ENCODE measurements around the gene SMG6.
A peak's percentile ranks its signal among the peaks of the same experiment; 100 is the strongest.
"Not testable (repeated sequence)": the region's sequence is repeated elsewhere in the genome, so short reads cannot be mapped to it uniquely, and the experiment has no call there.

The SMG6 gene

DNA sequence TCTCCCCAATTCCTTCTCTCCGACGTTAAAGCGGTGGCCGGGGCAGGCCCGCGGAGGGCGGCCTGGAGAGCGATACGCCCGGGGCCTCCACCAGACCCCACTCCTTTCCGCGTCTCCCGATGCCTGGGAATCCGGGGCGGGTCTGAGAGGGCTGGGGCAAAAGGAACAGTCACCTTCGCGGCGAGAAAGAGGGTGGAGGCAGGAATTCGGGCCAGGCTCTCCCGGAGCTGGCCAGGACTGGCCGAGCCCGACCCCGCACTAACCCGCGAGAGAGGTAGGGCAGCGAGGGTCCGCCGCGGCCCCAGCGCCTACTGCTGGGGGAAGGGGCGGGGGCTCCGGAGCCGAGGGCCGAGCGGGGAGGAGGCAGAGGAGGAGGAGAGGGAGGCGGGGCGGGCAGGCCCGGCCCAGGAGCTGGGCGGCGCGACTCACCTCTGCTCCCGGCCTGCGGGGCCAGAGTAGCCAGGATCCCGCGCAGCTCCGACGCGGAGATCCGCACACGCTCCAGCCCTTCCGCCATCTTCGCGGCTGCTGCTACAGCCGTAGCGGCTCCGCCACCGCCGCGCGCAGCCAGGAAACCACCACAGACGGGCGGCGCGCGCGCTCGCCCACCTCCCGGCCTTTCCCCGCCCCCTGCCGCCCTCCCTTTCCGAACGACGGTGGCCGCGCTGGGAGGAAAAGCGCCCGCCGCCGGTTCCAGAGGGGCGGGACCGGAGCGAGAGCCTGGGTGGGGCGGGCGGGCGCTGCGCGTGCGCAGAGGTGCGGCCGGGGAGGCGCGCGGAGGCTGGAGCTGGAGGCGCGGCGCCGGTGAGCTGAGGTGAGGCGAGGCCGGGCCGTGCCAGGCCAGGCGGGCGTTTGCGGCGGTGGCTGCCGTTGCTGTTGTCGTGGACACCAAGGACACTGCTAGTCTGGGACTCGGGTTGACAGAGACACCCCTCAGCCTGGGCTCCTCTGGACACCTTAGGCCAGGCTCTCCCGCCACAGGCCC, at the start of gene SMG6, which contains the start of gene SRR:
Gene SMG6, minus strand, starts transcription at position 582 of the 985 bp plus-strand sequence. Its CDS starts 65 bp downstream, at position 517.
Gene SRR, plus strand, starts transcription at position 747 of the 985 bp plus-strand sequence. CDS start 11,611 bp downstream, outside the sequence.
- peak; percentile 76 for DNase-seq

GRCh38 chr17:2351269-2351668, 47.7 kb upstream of the SMG6 start:
- no peak for DNase-seq

GRCh38 chr17:2347805-2348685, 44.5 kb upstream of the SMG6 start:
- no peak for DNase-seq

- no peak for DNase-seq
Measured at GRCh38 chr17:2346475-2346874, 42.9 kb upstream of the SMG6 start.

GRCh38 chr17:2344528-2344927, 40.9 kb upstream of the SMG6 start:
- DNase-seq, result no peak

DNA sequence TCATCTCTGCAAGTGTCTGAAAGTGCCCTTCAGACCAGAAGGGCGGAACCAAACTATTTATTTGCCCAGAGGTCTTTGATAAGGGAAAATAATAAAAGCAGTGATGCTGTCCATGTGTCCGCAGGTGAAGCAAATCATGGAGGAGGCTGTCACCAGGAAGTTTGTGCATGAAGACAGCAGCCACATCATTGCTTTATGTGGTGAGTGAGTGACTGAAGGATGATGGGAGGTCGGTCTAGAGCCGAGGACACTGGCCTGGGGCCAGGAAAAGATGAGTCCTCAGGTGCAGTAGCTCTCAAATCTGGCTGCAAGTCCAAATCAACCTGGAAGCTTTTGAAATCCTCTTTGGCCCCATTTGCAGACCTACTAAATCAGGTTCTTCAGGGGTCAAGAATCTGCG, 39.8 kb upstream of the SMG6 start:
- no peak for DNase-seq

GRCh38 chr17:2338315-2338657, 34.7 kb upstream of the SMG6 start:
- no peak for DNase-seq

GRCh38 chr17:2337544-2338314, 34.1 kb upstream of the SMG6 start:
- no peak for DNase-seq

GRCh38 chr17:2336852-2337543, 33.4 kb upstream of the SMG6 start, which contains the start of gene SGSM2:
Gene SGSM2 (plus strand): TSS chr17:2337501. CDS start chr17:2337689, 188 bp downstream.
- peak; percentile 17 for DNase-seq

DNA sequence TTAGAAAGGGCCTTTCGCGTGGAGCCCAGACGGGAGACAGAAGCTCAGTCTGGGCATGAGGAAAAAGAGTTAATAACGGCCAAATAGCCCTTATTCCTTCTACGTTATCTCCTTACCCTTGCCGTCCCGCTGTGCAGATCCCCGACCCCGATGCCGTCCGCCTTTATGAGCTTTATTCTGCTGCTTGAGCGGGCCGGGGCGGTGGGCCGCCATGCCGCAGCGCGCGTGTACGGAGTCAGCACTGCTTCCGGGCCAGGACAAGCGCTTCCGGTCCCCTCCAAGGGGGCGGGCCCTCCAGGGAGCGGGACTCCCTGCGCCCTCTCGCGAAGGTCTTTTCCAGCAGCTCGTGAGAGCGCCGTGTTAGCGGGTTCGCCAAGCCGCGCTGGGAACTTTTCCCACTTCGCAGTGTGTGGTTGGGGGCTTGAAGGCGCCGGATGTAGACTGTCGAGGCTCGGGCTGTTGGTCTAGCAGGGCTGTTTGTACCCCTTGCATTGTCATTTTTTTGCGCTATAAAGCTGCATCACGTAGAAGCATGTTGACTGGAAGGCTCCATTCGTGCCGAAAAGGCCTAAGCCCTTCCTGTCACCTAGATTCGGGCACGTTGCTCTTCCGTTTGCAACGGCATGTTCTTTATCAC, 32.7 kb upstream of the SMG6 start, which contains the start of gene TSR1:
Gene TSR1, minus strand, starts transcription at position 243 of the 637 bp plus-strand sequence. Its CDS starts 30 bp downstream, at position 213.
- peak; percentile 75 for DNase-seq

GRCh38 chr17:2335726-2336214, 32.2 kb upstream of the SMG6 start:
- no peak for DNase-seq

- DNase-seq, result no peak
Measured at GRCh38 chr17:2331303-2331702, 27.7 kb upstream of the SMG6 start.

GRCh38 chr17:2323629-2324314, 20.2 kb upstream of the SMG6 start:
- DNase-seq, result no peak

DNA sequence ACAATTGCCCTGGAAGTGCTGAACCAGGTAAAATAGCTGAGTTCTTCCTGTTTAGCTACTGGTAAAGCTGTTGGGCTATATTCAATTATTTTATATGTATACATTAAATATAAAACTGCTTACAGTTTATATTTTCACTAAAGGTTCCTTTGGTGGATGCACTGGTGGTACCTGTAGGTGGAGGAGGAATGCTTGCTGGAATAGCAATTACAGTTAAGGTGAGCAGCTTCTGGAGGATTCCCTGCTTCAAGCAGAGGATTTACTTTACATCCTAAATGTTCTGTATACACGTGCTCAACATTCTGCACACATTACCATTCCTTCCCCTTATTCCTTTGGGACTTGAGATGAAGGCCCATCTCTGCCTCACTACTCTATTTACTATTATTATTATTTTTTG, 17.8 kb upstream of the SMG6 start:
- DNase-seq, result no peak

- DNase-seq, result no peak
Measured at GRCh38 chr17:2319051-2319450, 15.5 kb upstream of the SMG6 start.

GRCh38 chr17:2317796-2318195, 14.2 kb upstream of the SMG6 start:
- DNase-seq, result no peak

DNA sequence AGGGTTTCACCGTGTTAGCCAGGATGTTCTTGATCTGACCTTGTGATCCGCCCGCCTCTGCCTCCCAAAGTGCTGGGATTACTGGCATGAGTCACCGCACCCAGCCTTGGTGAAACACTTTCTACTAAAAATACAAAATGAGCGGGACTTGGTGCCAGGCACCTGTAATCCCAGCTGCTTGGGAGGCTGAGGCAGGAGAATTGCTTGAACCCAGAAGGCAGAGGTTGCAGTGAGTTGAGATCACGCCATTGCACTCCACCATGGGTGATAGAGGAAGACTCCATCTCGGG, 13.3 kb upstream of the SMG6 start:
- DNase-seq, result not testable (repeated sequence)

- DNase-seq, result no peak
Measured at GRCh38 chr17:2312736-2313135, 9.2 kb upstream of the SMG6 start.

DNA sequence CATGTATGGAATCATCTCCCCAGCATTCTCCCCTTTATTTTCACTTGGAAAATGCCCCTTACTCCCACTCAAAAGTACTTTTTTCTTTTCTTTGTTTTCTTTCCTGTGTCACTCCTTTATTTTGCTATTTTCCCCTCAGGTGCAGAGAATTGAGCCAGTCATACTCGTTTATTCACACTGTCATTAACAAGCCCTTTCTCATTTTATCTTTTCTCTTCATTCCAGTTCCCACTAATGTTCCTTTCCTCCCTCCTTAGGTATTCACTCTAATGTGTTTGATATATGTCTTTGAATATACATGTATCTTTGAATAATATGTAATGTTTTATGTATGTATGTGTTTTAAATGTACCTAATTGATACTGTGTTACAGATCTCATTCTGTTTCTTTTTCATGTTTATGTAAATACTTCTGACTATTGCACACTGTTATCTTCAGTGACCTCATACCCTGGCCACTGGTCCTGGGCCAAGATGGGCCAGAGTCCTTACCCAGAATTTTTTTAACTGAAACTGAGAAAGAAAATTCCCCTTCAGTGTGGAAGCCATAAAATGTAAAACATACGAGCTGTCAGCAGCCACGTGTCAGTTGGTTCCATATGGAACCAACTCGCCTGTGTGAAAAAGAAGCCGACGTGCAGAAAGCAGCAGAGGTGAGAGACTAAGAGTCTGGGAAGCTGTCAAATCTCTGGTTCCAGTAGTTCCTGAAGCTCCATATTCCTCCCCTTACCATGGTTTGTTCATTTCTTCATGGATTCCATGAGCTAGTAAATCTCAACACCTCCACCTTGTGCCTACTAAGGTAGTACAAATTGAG, 6.0 kb upstream of the SMG6 start:
- DNase-seq, result no peak

DNA sequence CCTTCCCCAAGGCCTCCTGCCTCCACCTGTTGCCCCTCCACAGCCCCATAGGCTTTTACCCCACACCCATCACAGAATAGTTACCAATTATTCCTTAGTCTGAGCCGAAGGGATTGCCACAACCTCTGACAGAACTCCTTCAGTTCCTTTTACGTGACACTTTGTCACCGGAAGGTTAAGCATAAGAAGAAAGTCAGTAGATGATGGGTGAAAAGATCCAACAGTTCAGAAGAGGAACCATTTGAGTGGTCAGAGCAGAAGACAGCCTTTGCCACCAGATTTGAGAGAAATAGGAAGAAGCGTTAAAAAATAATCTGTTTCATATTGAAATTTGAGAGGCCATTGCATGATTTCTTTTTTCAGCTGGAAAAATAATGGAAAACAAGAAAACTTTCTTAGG, 1.3 kb upstream of the SMG6 start:
- no peak for DNase-seq
